Caco-2 (cell line): ENCODE data around the gene HLCS. TPM values are rescaled to one million over a fixed set of nuclear protein-coding genes. Genes with fewer than 3 reads are reported as not detected.

Source experiments
- BruUV-seq: library from RNA; stranded (reverse); fragments of 400-500 nt; replicated peaks from 2 replicates; lab custom pipeline; 2021; lab: Mats Ljungman, UMichigan
- CTCF ChIA-PET: fragments of 300-600 bp; sonication (Branson Sonifier 250); formaldehyde crosslinking; loops from one replicate; lab custom pipeline; 2022; ENCODE audit warnings: antibody characterized with exemption; lab: Charles Lee
- POLR2A ChIA-PET: fragments of 300-600 bp; sonication (Branson Sonifier 250); formaldehyde crosslinking; loops from one replicate; lab custom pipeline; 2022; ENCODE audit warnings: antibody characterized with exemption; lab: Charles Lee
- DNase-seq, 2 experiments: peaks; one replicate each; pipeline versions ENCODE4 v3.0.0 to v3.0.0-alpha.2; 2020 to 2022
- H3K27me3 ChIP-seq: replicated peaks from 2 replicates; pipeline ENCODE4 v1.6.0; 2011; ENCODE audit warnings: low read length; ENCODE audit not compliant: control insufficient read depth, insufficient read depth
- H3K36me3 ChIP-seq: 2 replicates; pipeline ENCODE4 v1.5.1; 2011; ENCODE audit warnings: low read length; ENCODE audit not compliant: control insufficient read depth, insufficient read depth
- H3K4me1 ChIP-seq: fragments of 250-450 bp; sonication (Bioruptor Pico); 2 replicates; pipeline ENCODE4 v1.5.1; 2020; ENCODE audit warnings: mild to moderate bottlenecking
- H3K4me3 ChIP-seq: 2 replicates; pipeline ENCODE4 v1.5.1; 2011; ENCODE audit warnings: low read depth, mild to moderate bottlenecking, control low read depth, low read length
- H3K9me3 ChIP-seq: fragments of 250-450 bp; sonication (Bioruptor Pico); 2 replicates; pipeline ENCODE4 v1.5.1; 2020; ENCODE audit warnings: mild to moderate bottlenecking, moderate library complexity
- H3K27ac Mint-ChIP-seq: one replicate; pipeline ENCODE4 v1.8.0; 2022; ENCODE audit warnings: mixed read lengths; ENCODE audit not compliant: unreplicated experiment
- H3K27me3 Mint-ChIP-seq: one replicate; pipeline ENCODE4 v1.8.0; 2022; ENCODE audit warnings: mixed read lengths; ENCODE audit not compliant: insufficient read depth, unreplicated experiment
- H3K36me3 Mint-ChIP-seq: one replicate; pipeline ENCODE4 v1.8.0; 2022; ENCODE audit warnings: mild to moderate bottlenecking, mixed read lengths; ENCODE audit not compliant: insufficient read depth, unreplicated experiment
- H3K4me1 Mint-ChIP-seq: one replicate; pipeline ENCODE4 v1.8.0; 2022; ENCODE audit warnings: low read depth, mixed read lengths; ENCODE audit not compliant: unreplicated experiment
- H3K4me3 Mint-ChIP-seq: one replicate; pipeline ENCODE4 v1.8.0; 2022; ENCODE audit warnings: mild to moderate bottlenecking, moderate library complexity, mixed read lengths; ENCODE audit not compliant: unreplicated experiment
- H3K9me3 Mint-ChIP-seq: one replicate; pipeline ENCODE4 v1.8.0; 2022; ENCODE audit warnings: mixed read lengths; ENCODE audit not compliant: unreplicated experiment
- intact Hi-C: fragments of 100-400 bp; cut with micrococcal nuclease; formaldehyde crosslinking; loops from one replicate; pipeline ENCODE4 v1.10.0; 2022; ENCODE audit not compliant: unreplicated experiment
- total RNA-seq: library from RNA; stranded (reverse); gene quantifications from 2 replicates; pipeline ENCODE4 v1.2.3, GENCODE V29; 2022
- TF ChIP-seq, protein P1 (sequence below), 2 experiments: fragments of 200-600 bp in 1 of 2; IDR thresholded peaks; 1 replicate in 1 of 2; 2 replicates in 1 of 2; pipeline versions ENCODE4 v1.5.1 to v1.8.0; 2011 to 2022; ENCODE audit warnings: antibody characterized with exemption in 1 of 2, control low read depth in 1 of 2, inconsistent platforms in 1 of 2, low read depth in 1 of 2, low read length in 1 of 2, mild to moderate bottlenecking in 1 of 2, moderate library complexity in 1 of 2; ENCODE audit not compliant: insufficient read depth in 1 of 2, severe bottlenecking in 1 of 2, unreplicated experiment in 1 of 2

Gene HLCS
- total RNA-seq, 1 experiment from 2014 or later: 26.2 TPM

DNA sequence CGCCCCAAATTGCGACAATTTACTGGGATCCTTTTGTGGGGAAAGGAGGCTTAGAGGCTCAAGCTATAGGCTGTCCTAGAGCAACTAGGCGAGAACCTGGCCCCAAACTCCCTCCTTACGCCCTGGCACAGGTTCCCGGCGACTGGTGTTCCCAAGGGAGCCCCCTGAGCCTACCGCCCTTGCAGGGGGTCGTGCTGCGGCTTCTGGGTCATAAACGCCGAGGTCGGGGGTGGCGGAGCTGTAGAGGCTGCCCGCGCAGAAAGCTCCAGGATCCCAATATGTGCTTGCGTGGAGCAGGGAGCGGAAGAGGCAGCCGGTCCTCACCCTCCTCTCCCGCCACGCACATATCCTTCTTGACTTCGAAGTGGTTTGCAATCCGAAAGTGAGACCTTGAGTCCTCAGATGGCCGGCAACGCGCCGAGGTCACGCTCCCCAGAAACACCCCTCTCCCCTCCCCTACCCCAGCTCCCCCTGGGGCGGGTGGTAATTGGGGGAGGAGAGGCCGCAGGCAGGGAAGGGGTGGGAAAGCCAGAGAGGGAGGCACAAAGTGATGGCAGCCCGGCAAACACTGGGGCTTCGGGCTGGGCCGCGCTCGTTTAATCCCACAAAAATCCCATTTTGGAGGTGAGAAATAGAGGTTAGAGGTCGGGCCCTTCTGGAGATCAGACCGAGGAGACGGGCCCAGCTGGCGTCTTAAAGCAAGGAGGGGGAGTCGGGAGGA is 261.4 kb downstream of the HLCS start:
- Histone ChIP-seq H3K4me1 (no peaks in the 10 kb centered on the region), H3K36me3 (no peaks in the 10 kb centered on the region), H3K9me3 (no peaks in the 10 kb centered on the region), H3K4me3 (no peak overlapping the region), H3K27me3 (no peaks in the 10 kb centered on the region)
- TF ChIP-seq, protein P1, sequence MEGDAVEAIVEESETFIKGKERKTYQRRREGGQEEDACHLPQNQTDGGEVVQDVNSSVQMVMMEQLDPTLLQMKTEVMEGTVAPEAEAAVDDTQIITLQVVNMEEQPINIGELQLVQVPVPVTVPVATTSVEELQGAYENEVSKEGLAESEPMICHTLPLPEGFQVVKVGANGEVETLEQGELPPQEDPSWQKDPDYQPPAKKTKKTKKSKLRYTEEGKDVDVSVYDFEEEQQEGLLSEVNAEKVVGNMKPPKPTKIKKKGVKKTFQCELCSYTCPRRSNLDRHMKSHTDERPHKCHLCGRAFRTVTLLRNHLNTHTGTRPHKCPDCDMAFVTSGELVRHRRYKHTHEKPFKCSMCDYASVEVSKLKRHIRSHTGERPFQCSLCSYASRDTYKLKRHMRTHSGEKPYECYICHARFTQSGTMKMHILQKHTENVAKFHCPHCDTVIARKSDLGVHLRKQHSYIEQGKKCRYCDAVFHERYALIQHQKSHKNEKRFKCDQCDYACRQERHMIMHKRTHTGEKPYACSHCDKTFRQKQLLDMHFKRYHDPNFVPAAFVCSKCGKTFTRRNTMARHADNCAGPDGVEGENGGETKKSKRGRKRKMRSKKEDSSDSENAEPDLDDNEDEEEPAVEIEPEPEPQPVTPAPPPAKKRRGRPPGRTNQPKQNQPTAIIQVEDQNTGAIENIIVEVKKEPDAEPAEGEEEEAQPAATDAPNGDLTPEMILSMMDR (IDR thresholded peaks at IDR 0.05; ENCODE audit: insufficient read depth in 1 of 2, low read depth in 1 of 2, low read length in 1 of 2, severe bottlenecking in 1 of 2, unreplicated experiment in 1 of 2): no peak
- no TSS peak for BruUV-seq
- Mint-ChIP-seq H3K36me3 (no peaks in the 10 kb centered on the region), H3K4me1 (peaks cover 6% of the 10 kb centered on the region), H3K4me3 (no peak overlapping the region), H3K27me3 (no peaks in the 10 kb centered on the region), H3K27ac (no peak overlapping the region), H3K9me3 (no peaks in the 10 kb centered on the region)
- ChIA-PET POLR2A (no interaction called here), CTCF (no interaction called here)
- no peak for DNase-seq
- intact Hi-C loops: no loop called here

DNA sequence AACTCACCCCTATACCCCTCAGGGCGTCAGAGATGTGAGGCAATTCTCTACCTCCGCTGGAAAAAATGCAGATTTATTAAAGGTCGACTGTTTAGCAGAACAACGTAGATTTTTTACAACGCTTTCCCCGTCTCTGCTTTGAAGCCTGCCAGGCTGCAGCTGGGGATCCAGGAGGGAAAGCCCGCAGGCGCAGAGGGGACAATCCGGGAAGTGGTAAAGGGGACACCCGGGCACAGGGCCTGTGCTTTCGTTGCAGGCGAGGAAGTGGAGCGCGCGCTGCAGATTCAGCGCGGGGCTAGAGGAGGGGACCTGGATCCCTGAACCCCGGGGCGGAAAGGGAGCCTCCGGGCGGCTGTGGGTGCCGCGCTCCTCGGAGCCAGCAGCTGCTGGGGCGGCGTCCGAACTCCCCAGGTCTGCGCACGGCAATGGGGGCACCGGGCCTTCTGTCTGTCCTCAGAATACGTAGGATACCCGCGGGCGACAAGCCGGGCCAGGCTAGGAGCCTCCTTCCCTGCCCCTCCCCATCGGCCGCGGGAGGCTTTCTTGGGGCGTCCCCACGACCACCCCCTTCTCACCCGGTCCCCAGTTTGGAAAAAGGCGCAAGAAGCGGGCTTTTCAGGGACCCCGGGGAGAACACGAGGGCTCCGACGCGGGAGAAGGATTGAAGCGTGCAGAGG is 262.1 kb downstream of the HLCS start:
- H3K4me1 ChIP-seq: no peaks in the 10 kb centered on the region
- H3K9me3 Mint-ChIP-seq: no peaks in the 10 kb centered on the region
- H3K9me3 ChIP-seq: no peaks in the 10 kb centered on the region
- H3K27me3 ChIP-seq: no peaks in the 10 kb centered on the region
- H3K36me3 ChIP-seq: no peaks in the 10 kb centered on the region
- DNase-seq: no peak
- ChIA-PET CTCF (no interaction called here), POLR2A (no interaction called here)
- no peaks in the 10 kb centered on the region for H3K27me3 Mint-ChIP-seq
- H3K4me3 ChIP-seq: no peak overlapping the region
- intact Hi-C loops: no loop called here
- BruUV-seq: no TSS peak
- H3K27ac Mint-ChIP-seq: no peak overlapping the region
- no peaks in the 10 kb centered on the region for H3K36me3 Mint-ChIP-seq
- no peak overlapping the region for H3K4me3 Mint-ChIP-seq
- peaks cover 7% of the 10 kb centered on the region for H3K4me1 Mint-ChIP-seq
- TF ChIP-seq, protein P1 (IDR thresholded peaks at IDR 0.05; ENCODE audit: insufficient read depth in 1 of 2, low read depth in 1 of 2, low read length in 1 of 2, severe bottlenecking in 1 of 2, unreplicated experiment in 1 of 2): no peak

- POLR2A ChIA-PET: no interaction called here
Measured at GRCh38 chr21:36703626-36704280, 262.7 kb downstream of the HLCS start.

More at GRCh38 chr21:36703626-36704280, 262.7 kb downstream of the HLCS start:
- Mint-ChIP-seq H3K9me3 (no peaks in the 10 kb centered on the region), H3K27me3 (no peaks in the 10 kb centered on the region), H3K27ac (no peak overlapping the region), H3K4me3 (no peak overlapping the region), H3K36me3 (no peaks in the 10 kb centered on the region), H3K4me1 (peaks cover 7% of the 10 kb centered on the region)
- CTCF ChIA-PET: no interaction called here
- TF ChIP-seq, protein P1 (IDR thresholded peaks at IDR 0.05; ENCODE audit: insufficient read depth in 1 of 2, low read depth in 1 of 2, low read length in 1 of 2, severe bottlenecking in 1 of 2, unreplicated experiment in 1 of 2): no peak
- H3K36me3 ChIP-seq: no peaks in the 10 kb centered on the region
- intact Hi-C loops: no loop called here
- no peaks in the 10 kb centered on the region for H3K4me1 ChIP-seq
- H3K4me3 ChIP-seq: no peak overlapping the region
- no peaks in the 10 kb centered on the region for H3K9me3 ChIP-seq
- DNase-seq: no peak
- no peaks in the 10 kb centered on the region for H3K27me3 ChIP-seq
- BruUV-seq: no TSS peak
